Muscle layer of duodenum (tissue), 2 donors: Measurements from ENCODE around the gene C10orf71.

Experiments used
- H3K27ac ChIP-seq: one replicate; pipeline ENCODE4 v1.7.0; 2013; ENCODE audit warnings: mild to moderate bottlenecking, low read length
- H3K27me3 ChIP-seq: one replicate; pipeline ENCODE4 v1.7.0; 2013; ENCODE audit warnings: low read depth, mild to moderate bottlenecking, control low read depth, low read length
- H3K36me3 ChIP-seq, 2 donors: one replicate each; pipeline ENCODE4 v1.7.0; 2013; ENCODE audit warnings: low read length in 2 of 2, control low read depth in 1 of 2, mild to moderate bottlenecking in 1 of 2; ENCODE audit not compliant: insufficient read depth in 2 of 2, control insufficient read depth in 1 of 2
- H3K4me1 ChIP-seq, 2 donors: one replicate each; pipeline ENCODE4 v1.7.0; 2013; ENCODE audit warnings: low read length in 2 of 2, mild to moderate bottlenecking in 2 of 2, control low read depth in 1 of 2, moderate library complexity in 1 of 2; ENCODE audit not compliant: insufficient read depth in 2 of 2, control insufficient read depth in 1 of 2
- H3K4me3 ChIP-seq, 2 donors: one replicate each; pipeline ENCODE4 v1.7.0; 2013; ENCODE audit warnings: low read length in 2 of 2, low read depth in 1 of 2, mild to moderate bottlenecking in 1 of 2
- H3K9me3 ChIP-seq, 2 donors: one replicate each; pipeline ENCODE4 v1.7.0; 2013; ENCODE audit warnings: low read length in 2 of 2, control low read depth in 1 of 2, mild to moderate bottlenecking in 1 of 2; ENCODE audit not compliant: control insufficient read depth in 1 of 2
- donor health status: healthy.

Gene C10orf71

GRCh38 chr10:49260644-49261296, 38.2 kb upstream of the C10orf71 start:
- no peaks in the 10 kb centered on the region for H3K27me3 ChIP-seq
- H3K9me3 ChIP-seq: peaks cover 0 to 11% of the 10 kb centered on the region in 2 donors
- no peak overlapping the region for H3K27ac ChIP-seq
- no peaks in the 10 kb centered on the region for H3K4me1 ChIP-seq
- no peak overlapping the region for H3K4me3 ChIP-seq
- no peaks in the 10 kb centered on the region for H3K36me3 ChIP-seq

- Histone ChIP-seq H3K9me3 (peaks cover 0 to 16% of the 10 kb centered on the region in 2 donors), H3K4me1 (no peaks in the 10 kb centered on the region), H3K36me3 (no peaks in the 10 kb centered on the region), H3K4me3 (no peak overlapping the region), H3K27ac (no peak overlapping the region), H3K27me3 (no peaks in the 10 kb centered on the region)
Measured at GRCh38 chr10:49263591-49263990, 35.4 kb upstream of the C10orf71 start.

GRCh38 chr10:49264177-49264677, 34.7 kb upstream of the C10orf71 start:
- H3K36me3 ChIP-seq: no peaks in the 10 kb centered on the region
- H3K27ac ChIP-seq: no peak overlapping the region
- H3K4me3 ChIP-seq: no peak overlapping the region
- H3K9me3 ChIP-seq: peaks cover 0 to 16% of the 10 kb centered on the region in 2 donors
- H3K4me1 ChIP-seq: no peaks in the 10 kb centered on the region
- no peaks in the 10 kb centered on the region for H3K27me3 ChIP-seq

- peaks cover 0 to 16% of the 10 kb centered on the region in 2 donors for H3K9me3 ChIP-seq
- no peaks in the 10 kb centered on the region for H3K27me3 ChIP-seq
- no peak overlapping the region for H3K27ac ChIP-seq
- H3K4me3 ChIP-seq: no peak overlapping the region
- no peaks in the 10 kb centered on the region for H3K36me3 ChIP-seq
- no peaks in the 10 kb centered on the region for H3K4me1 ChIP-seq
Measured at GRCh38 chr10:49265885-49266284, 33.1 kb upstream of the C10orf71 start.

- no peaks in the 10 kb centered on the region for H3K36me3 ChIP-seq
- no peaks in the 10 kb centered on the region for H3K27me3 ChIP-seq
- no peak overlapping the region for H3K27ac ChIP-seq
- H3K9me3 ChIP-seq: peaks cover 0 to 16% of the 10 kb centered on the region in 2 donors
- H3K4me1 ChIP-seq: no peaks in the 10 kb centered on the region
- H3K4me3 ChIP-seq: no peak overlapping the region
Measured at GRCh38 chr10:49268185-49268584, 30.8 kb upstream of the C10orf71 start.

GRCh38 chr10:49269523-49269922, 29.4 kb upstream of the C10orf71 start:
- H3K9me3 ChIP-seq: peaks cover 0 to 12% of the 10 kb centered on the region in 2 donors
- no peak overlapping the region for H3K27ac ChIP-seq
- H3K27me3 ChIP-seq: no peaks in the 10 kb centered on the region
- H3K4me1 ChIP-seq: no peaks in the 10 kb centered on the region
- H3K4me3 ChIP-seq: no peak overlapping the region
- no peaks in the 10 kb centered on the region for H3K36me3 ChIP-seq

GRCh38 chr10:49270565-49270964, 28.4 kb upstream of the C10orf71 start:
- Histone ChIP-seq H3K27ac (no peak overlapping the region), H3K36me3 (no peaks in the 10 kb centered on the region), H3K27me3 (no peaks in the 10 kb centered on the region), H3K4me3 (no peak overlapping the region), H3K9me3 (peaks cover 0 to 7% of the 10 kb centered on the region in 2 donors), H3K4me1 (no peaks in the 10 kb centered on the region)

GRCh38 chr10:49271346-49271745, 27.6 kb upstream of the C10orf71 start:
- H3K27me3 ChIP-seq: no peaks in the 10 kb centered on the region
- no peaks in the 10 kb centered on the region for H3K36me3 ChIP-seq
- H3K9me3 ChIP-seq: no peaks in the 10 kb centered on the region
- no peak overlapping the region for H3K27ac ChIP-seq
- H3K4me3 ChIP-seq: no peak overlapping the region
- no peaks in the 10 kb centered on the region for H3K4me1 ChIP-seq

GRCh38 chr10:49272251-49273081, 26.5 kb upstream of the C10orf71 start:
- Histone ChIP-seq H3K27ac (no peak overlapping the region), H3K9me3 (no peaks in the 10 kb centered on the region)

GRCh38 chr10:49273082-49273465, 25.9 kb upstream of the C10orf71 start:
- Histone ChIP-seq H3K4me1 (no peaks in the 10 kb centered on the region), H3K4me3 (no peak overlapping the region), H3K27ac (no peak overlapping the region)

More at GRCh38 chr10:49272251-49273081, 26.5 kb upstream of the C10orf71 start:
- H3K4me1 ChIP-seq: no peaks in the 10 kb centered on the region
- H3K27me3 ChIP-seq: no peaks in the 10 kb centered on the region
- no peaks in the 10 kb centered on the region for H3K36me3 ChIP-seq
- H3K4me3 ChIP-seq: no peak overlapping the region

GRCh38 chr10:49273626-49274025, 25.3 kb upstream of the C10orf71 start:
- Histone ChIP-seq H3K27ac (no peak overlapping the region), H3K36me3 (no peaks in the 10 kb centered on the region), H3K4me3 (no peak overlapping the region), H3K9me3 (no peaks in the 10 kb centered on the region), H3K4me1 (no peaks in the 10 kb centered on the region), H3K27me3 (no peaks in the 10 kb centered on the region)

More at GRCh38 chr10:49273082-49273465, 25.9 kb upstream of the C10orf71 start:
- Histone ChIP-seq H3K27me3 (no peaks in the 10 kb centered on the region), H3K36me3 (no peaks in the 10 kb centered on the region), H3K9me3 (no peaks in the 10 kb centered on the region)
